HPDE6-E6E7 (cell line): ENCODE measurements around the gene FAM50B.

Experiments used
- DNase-seq: peaks from one replicate; pipeline ENCODE4 v3.0.0; 2011; ENCODE audit warnings: missing footprints; ENCODE audit errors: extremely low spot score

Gene FAM50B

GRCh38 chr6:3848925-3849605 is at the start of gene FAM50B:
FAM50B (plus strand) TSS chr6:3849373; CDS start chr6:3849812, 439 bp downstream.
- DNase-seq: peak; percentile 70

GRCh38 chr6:3799719-3800118 is 49.5 kb upstream of the FAM50B start:
- DNase-seq: no peak

GRCh38 chr6:3800850-3801591 is 48.2 kb upstream of the FAM50B start:
- DNase-seq: no peak

- DNase-seq: no peak
Measured at GRCh38 chr6:3801960-3802359, 47.2 kb upstream of the FAM50B start.

- peak; percentile 76 for DNase-seq
Measured at GRCh38 chr6:3803627-3804468, 45.3 kb upstream of the FAM50B start.

- no peak for DNase-seq
Measured at GRCh38 chr6:3804964-3805363, 44.2 kb upstream of the FAM50B start.

- DNase-seq: no peak
Measured at GRCh38 chr6:3805448-3806123, 43.6 kb upstream of the FAM50B start.

- DNase-seq: no peak
Measured at GRCh38 chr6:3806169-3806922, 42.8 kb upstream of the FAM50B start.

GRCh38 chr6:3808199-3808598 is 41.0 kb upstream of the FAM50B start:
- DNase-seq: no peak

- peak; percentile 81 for DNase-seq
Measured at GRCh38 chr6:3808759-3809514, 40.2 kb upstream of the FAM50B start.

- DNase-seq: no peak
Measured at GRCh38 chr6:3809515-3809891, 39.7 kb upstream of the FAM50B start.

- DNase-seq: no peak
Measured at GRCh38 chr6:3809982-3810381, 39.2 kb upstream of the FAM50B start.

GRCh38 chr6:3811191-3811590 is 38.0 kb upstream of the FAM50B start:
- no peak for DNase-seq

GRCh38 chr6:3812596-3812995 is 36.6 kb upstream of the FAM50B start:
- no peak for DNase-seq

- DNase-seq: peak; percentile 73
Measured at GRCh38 chr6:3813150-3813780, 35.9 kb upstream of the FAM50B start.

GRCh38 chr6:3813918-3814317 is 35.3 kb upstream of the FAM50B start:
- no peak for DNase-seq

GRCh38 chr6:3814539-3814938 is 34.6 kb upstream of the FAM50B start:
- DNase-seq: no peak

GRCh38 chr6:3816251-3816650 is 32.9 kb upstream of the FAM50B start:
- no peak for DNase-seq

GRCh38 chr6:3819161-3820110 is 29.7 kb upstream of the FAM50B start:
- no peak for DNase-seq
